ENCODE results near the gene FOSL2.

Gene FOSL2

GRCh38 chr2:28392297-28393113, at the start of gene FOSL2:
Gene FOSL2 (plus strand): TSS chr2:28392858. CDS start chr2:28393721, 863 bp downstream.
- peak; percentile 98 for DNase-seq (ENCODE audit: low spot score)

DNA sequence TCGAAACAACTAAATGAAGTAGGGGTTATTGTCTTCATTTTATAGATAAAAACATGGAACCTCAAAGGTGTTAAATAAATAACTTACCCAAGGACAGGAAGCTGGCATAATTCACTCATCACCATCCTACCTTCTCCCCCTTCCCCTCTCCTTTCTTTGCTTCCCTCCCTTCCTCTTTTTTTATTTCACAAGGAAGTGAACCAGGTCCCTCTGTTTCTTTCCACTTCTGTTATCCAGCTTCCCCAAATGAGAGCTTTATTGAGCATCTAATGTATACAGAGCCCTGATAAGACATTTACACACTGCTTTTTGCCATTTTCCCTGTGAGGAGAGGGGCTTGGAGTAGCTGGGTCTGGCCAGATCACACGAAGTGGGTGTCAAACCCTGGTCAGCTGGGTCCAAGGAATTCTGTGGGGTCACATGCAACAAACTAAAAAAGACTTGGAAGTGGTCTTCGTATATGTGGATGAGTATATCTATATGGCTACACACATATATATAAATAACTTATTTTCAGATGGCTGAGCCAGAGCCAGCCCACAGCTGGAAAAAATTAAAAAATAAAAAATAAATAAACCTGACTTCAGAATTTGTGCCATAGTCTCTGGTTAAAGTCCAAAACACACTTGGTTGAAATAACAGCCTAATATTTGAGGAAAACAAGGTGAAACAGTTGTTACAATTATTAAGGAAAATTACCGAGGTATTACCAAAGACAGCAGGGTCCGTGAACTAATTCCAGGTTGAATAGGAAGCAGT, 49.3 kb upstream of the FOSL2 start:
- no peak for DNase-seq (ENCODE audit: low spot score)

GRCh38 chr2:28343971-28344715, 48.5 kb upstream of the FOSL2 start:
- DNase-seq (ENCODE audit: low spot score) = no peak

- no peak for DNase-seq (ENCODE audit: low spot score)
Observed at GRCh38 chr2:28344756-28345373, 47.8 kb upstream of the FOSL2 start.

- no peak for DNase-seq (ENCODE audit: low spot score)
Observed at GRCh38 chr2:28345619-28346018, 47.0 kb upstream of the FOSL2 start.

- no peak for DNase-seq (ENCODE audit: low spot score)
Observed at GRCh38 chr2:28346587-28346986, 46.1 kb upstream of the FOSL2 start.

DNA sequence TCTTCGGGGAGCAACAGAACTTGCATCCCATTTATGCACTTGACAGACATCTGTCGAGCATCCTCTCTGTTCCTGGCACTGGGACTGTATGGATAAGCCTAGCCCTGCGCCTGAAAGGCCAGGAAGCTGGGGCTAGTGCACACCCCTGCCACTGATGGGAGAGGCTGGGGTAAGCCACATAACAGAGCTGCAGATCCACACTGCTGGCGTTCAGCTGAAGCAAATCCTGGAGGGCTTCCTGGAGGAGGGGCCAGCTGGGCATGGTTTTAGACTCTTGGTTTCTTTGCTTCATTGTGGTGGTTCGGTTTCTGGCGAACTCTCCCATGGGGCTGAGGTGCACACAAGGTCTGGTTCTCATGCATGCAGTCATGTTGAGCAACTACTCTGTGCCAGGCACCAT, 45.5 kb upstream of the FOSL2 start:
- no peak for DNase-seq (ENCODE audit: low spot score)

DNA sequence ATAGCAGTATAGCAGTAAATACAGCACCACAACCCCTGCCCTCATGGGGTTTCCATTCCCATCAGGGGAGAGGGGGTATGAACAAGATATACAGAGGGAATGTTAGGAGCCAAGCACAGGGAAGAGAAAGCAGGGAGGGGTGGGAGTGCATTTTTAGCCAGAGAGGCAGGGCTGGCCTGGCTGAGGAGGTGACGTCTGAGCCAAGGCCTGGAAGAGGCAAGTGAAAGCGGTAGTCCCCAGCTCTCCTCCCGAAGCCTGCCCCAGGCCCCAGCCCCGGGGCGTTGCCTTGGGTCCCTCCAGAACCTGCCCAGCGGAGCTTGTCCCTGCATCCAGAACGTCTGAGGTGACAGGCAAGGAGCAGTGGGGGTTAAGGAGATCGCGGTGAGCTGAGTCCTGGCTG, 45.1 kb upstream of the FOSL2 start:
- DNase-seq (ENCODE audit: low spot score) = no peak

GRCh38 chr2:28348149-28348567, 44.5 kb upstream of the FOSL2 start:
- DNase-seq (ENCODE audit: low spot score) = no peak

DNA sequence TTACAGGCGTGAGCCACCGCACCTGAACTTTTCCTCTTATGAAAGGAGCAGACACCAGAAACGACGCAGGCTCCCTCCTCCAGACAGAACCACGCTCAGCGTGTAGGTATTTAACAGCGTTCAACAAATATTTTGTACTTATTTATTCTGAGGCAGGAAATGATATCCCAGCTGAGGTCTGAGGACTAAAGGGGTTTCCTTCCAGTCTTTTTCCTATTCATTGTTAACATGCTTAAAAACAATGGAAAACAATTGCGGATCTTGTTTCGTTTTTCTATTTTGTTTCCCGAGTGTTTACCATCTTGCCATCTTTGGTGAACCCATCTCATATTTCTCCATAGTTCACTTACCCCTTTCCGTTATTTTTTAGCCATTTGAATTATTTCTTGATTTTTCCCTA, 43.7 kb upstream of the FOSL2 start:
- no peak for DNase-seq (ENCODE audit: low spot score)

DNA sequence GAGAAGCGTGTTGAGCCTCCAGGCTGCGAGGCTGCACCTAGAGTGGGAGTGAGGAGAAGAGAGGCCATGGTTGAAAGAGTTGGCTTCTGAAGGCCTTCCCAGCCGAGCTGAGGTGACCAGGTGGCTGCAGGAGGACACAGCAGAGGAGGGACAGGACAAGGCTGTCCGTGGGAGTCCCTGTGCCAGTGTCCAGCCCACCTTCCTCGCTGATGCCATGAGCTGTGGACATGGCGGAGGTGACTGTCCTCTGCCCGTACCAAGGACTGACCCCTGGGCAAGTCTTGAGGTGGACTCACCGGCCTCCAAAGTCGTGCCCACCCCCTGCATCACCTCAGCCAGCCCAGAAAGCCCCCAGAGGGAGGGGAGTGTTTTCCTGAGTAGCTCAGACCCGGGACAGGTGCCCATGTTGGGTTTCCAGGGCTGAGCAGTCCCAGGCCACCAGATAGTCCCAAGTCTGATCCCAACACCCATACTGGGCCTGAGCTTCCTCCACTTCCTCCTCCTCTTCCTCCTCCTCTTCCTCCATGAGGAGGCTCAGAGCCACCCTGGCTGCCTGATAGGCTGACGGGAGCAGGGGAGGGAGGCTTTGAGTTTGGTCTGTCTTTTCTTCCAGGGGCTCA, 43.0 kb upstream of the FOSL2 start:
- DNase-seq (ENCODE audit: low spot score) = no peak

DNA sequence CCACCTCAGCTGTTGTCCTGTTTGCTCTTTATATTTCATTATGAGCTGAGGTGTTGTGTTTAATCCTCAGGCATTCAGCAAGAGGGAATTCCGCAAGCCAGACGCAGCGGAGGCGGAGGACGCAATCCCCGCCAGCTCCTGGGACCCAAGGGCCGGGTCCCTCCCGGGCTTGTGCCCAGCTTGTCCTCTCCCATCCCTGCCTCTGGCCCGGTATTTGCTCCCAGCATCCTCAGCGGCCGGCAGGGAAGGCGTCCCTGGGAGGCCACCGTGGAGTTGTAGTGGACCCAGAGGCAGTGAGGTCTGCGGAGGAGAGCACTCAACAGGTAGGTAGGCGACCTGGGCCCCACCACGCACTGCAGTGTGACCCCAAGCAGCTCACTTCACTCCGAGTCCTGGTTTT, 42.5 kb upstream of the FOSL2 start:
- no peak for DNase-seq (ENCODE audit: low spot score)

- DNase-seq (ENCODE audit: low spot score) = no peak
Observed at GRCh38 chr2:28350791-28351285, 41.8 kb upstream of the FOSL2 start.

DNA sequence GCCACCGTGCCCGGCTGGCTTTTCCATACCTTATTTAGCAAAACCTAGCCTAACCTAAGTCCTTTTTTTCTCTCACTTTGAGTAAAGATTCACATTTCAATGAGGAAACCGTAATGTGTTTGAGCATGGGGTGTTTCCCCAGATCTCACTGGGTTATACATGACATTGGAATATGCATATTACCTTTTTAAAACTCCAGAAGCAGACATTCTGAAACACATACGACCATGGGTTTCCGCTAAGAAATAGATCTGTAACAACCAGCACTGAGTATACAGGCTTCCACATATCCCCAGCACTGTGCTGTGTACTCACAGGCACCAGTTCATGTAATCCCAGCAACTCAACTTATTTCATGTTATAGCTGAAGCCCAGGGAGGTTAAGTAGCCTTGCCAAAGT, 41.0 kb upstream of the FOSL2 start:
- DNase-seq (ENCODE audit: low spot score) = no peak

DNA sequence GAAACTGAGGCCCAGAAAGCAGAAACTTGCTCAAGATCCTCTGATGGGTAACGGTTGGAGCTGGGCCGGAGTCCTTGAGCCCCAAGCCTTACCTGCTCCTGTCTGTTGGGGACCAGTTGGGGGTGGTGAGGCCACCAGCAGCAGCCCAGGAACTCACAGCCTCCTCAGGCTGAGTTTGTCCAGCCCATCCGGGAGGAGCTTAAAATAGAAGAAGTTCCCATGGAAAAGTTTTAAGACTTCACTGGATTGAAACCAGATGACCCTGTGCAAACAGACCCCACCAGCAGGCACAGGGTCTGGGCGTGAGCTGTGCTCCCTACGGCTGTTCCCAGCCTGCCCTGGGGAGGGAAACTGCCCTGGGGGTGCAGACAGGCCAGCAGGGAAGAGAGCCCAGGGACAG, 40.6 kb upstream of the FOSL2 start:
- no peak for DNase-seq (ENCODE audit: low spot score)

DNA sequence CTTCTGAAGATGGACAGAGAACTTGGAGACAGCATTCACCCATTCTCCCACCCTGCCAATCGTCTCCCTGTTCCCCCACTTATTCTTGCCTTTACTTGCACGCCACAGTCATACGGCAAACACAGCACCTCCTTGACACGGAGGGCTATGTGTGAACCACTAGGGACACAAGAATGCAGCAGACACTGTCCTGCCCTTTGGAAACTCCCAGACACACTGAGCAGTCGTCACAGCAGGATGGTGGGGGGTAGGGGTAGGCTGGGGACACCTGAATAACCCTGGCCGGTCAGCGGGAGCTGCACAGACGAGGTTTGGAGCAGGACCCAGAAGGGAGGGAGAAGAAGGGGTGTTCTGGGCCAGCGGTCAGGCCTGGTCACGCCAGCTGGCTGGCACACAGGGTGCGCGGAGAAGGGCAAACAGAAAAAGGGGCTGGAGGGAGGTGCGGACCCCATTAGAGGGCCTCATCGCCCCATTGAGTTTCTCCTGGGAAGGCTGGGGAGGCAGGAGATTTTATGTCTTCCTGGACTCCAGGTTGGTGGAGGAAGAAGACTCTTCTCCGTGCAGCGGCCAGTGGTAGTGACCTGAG, 40.0 kb upstream of the FOSL2 start:
- DNase-seq (ENCODE audit: low spot score) = no peak

DNA sequence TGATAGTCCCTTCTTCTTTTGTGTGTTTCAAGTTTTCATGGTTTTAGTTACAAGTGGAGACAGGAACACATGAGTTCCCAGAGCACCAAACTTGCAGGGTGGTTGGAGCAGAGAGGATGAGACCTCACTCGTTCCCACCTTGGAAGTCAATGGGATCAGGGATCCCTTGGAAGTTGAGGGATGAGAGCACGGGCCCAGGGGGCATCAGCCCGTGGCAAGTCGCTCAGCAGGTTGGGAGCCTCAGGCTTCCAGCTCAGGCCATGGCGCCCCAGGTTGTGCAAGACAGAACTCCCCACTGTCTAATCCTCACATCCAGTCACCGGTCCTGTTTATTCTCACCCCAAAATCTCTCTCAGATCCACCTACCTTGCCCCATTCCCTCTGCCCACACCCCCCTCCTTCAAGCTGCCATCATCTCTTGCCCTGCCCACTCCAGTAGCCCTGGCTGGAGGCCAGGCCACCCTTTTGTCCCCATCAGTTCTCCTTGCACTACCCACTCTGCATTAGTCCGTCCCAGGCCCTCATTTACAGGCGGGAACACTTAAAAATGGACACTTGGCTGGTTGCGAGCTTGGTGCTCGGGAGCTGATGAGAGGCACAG, 37.6 kb upstream of the FOSL2 start:
- no peak for DNase-seq (ENCODE audit: low spot score)

DNA sequence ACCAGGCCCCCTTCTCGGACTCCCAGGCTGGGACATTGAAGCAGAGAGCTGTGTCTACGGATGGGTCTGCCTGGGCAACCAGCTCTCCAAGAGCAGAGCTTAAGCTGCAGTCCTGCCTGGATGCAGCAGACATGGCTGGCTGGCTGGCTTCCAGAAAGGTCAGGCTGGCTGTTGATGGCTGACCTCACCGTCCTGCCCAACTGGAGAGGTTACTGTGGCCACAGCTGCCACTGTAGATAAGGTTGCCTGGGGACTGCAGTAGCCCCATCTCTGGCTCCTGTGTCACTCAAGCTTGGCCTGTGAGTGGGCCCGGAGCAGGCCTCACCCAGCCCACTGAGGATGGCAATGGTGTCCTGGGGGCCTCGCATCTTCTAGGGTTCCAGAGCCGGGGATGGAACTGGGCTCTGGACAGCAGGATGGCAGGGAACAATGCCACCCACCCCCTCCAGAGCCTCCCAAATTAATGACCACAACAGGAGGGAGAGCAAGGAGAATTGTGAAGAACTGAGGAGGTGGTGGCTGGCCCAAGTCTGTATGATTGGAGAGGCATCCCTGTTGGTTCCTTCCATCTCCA, 37.0 kb upstream of the FOSL2 start:
- DNase-seq (ENCODE audit: low spot score) = no peak

DNA sequence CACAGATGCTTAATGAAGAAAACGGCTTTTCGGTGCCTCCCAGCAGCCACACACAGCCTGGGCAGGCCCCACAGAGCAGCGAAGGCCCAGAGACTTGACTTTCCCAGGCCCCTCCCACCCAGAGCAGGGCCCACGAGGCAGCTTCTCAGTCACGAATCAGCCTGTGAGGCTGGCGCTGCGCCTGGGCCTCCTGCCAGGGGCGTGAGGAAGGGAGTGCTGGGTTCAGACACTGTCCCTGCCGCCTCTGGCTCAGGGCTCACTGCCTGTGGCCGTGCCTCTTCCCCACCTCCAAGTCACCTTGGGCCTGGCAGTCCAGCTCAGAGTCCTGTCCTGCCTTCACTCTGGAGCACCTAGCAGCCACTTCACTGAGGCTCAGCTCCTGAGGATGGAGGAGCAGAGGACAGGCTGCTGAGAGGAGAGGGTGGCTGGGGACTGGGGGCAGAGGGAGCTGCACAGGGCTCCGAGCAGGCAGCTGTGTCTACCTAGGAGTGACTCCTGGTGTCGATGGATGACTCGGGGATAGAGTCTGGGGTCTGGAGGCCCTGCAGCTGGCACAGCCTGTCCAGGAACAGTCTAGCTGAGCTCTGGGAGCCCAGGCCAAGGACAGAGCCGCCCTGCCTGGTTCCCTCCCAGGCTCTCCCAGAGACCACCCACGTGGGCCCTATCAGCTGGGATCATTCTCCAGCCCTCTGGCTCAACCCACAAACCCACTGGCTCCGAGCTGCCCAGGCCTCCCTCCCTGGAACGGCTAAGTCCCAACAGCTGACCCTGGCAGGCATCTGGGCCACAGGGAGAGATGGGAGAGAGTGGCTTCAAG, 36.4 kb upstream of the FOSL2 start:
- DNase-seq (ENCODE audit: low spot score) = no peak

GRCh38 chr2:28357055-28357454, 35.6 kb upstream of the FOSL2 start:
- no peak for DNase-seq (ENCODE audit: low spot score)

All from RKO (cell line).